Mesothelial cell of epicardium (in vitro differentiated cells): ENCODE results near the gene USP49. TPM values are rescaled to one million over a fixed set of nuclear protein-coding genes. Genes with fewer than 3 reads are reported as not detected.

Experiments
- DNase-seq, 2 experiments: peaks; one replicate each; pipeline ENCODE4 v3.0.0; 2021; ENCODE audit warnings: low spot score in 2 of 2; ENCODE audit not compliant: unreplicated experiment in 2 of 2
- H3K27ac Mint-ChIP-seq: 2 replicates; pipeline ENCODE4 v1.8.0; 2021; ENCODE audit warnings: mixed read lengths
- H3K27me3 Mint-ChIP-seq: 2 replicates; pipeline ENCODE4 v1.8.0; 2021; ENCODE audit warnings: low read depth, mixed read lengths
- H3K36me3 Mint-ChIP-seq: 2 replicates; pipeline ENCODE4 v1.8.0; 2021; ENCODE audit warnings: mixed read lengths
- H3K4me1 Mint-ChIP-seq: 2 replicates; pipeline ENCODE4 v1.8.0; 2021; ENCODE audit warnings: mixed read lengths
- H3K4me3 Mint-ChIP-seq: 2 replicates; pipeline ENCODE4 v1.8.0; 2021; ENCODE audit warnings: mild to moderate bottlenecking, moderate library complexity, mixed read lengths
- H3K9me3 Mint-ChIP-seq: 2 replicates; pipeline ENCODE4 v1.8.0; 2021; ENCODE audit warnings: mixed read lengths
- total RNA-seq: library from RNA; stranded (reverse); gene quantifications from 3 replicates; pipeline ENCODE4 v1.2.1, GENCODE V29; 2021
- TF ChIP-seq, protein P1 (sequence below): fragments of 200-600 bp; sonication (generic); IDR thresholded peaks from one replicate; pipeline ENCODE4 v1.5.0; 2021; ENCODE audit warnings: antibody characterized with exemption; ENCODE audit not compliant: unreplicated experiment

The USP49 gene
- total RNA-seq, 1 donor from 2014 or later: 12.1 TPM

DNA sequence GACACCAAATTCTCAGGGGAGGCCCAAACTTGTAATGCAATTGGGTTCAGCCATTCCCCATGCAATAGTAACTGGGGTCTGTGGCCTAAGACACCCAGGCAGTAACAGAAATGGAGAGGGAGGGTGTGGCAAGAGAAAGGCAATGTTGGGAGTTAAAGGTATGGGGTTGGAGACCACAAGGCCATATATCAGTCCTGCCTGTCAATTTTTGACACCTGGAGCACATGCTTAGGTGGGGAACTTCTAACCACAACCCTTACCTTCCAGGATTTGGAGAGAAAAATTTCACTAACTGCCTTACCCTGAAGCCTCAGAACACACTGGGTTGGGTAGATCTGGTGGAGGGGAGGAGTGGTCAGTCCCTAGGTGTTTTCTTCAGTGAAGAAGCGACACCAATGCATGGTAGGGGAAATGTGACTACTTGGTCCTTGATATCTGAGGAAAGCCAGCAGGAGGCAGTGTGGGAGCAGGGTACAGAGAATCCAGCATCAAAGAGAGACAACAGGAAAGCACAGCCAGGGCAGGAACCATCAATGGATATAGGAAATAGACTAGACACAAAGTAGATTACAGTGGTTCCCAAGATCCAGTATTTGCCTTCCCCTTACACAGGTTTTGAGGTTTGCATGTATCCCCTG is 6.8 kb upstream of the USP49 start:
- H3K9me3 Mint-ChIP-seq: no peaks in the 10 kb centered on the region
- H3K36me3 Mint-ChIP-seq: peaks cover 18% of the 10 kb centered on the region
- no peak overlapping the region for H3K4me3 Mint-ChIP-seq
- DNase-seq: no peak
- TF ChIP-seq, protein P1, sequence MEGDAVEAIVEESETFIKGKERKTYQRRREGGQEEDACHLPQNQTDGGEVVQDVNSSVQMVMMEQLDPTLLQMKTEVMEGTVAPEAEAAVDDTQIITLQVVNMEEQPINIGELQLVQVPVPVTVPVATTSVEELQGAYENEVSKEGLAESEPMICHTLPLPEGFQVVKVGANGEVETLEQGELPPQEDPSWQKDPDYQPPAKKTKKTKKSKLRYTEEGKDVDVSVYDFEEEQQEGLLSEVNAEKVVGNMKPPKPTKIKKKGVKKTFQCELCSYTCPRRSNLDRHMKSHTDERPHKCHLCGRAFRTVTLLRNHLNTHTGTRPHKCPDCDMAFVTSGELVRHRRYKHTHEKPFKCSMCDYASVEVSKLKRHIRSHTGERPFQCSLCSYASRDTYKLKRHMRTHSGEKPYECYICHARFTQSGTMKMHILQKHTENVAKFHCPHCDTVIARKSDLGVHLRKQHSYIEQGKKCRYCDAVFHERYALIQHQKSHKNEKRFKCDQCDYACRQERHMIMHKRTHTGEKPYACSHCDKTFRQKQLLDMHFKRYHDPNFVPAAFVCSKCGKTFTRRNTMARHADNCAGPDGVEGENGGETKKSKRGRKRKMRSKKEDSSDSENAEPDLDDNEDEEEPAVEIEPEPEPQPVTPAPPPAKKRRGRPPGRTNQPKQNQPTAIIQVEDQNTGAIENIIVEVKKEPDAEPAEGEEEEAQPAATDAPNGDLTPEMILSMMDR: no peak
- no peaks in the 10 kb centered on the region for H3K4me1 Mint-ChIP-seq
- H3K27ac Mint-ChIP-seq: no peak overlapping the region
- no peaks in the 10 kb centered on the region for H3K27me3 Mint-ChIP-seq

DNA sequence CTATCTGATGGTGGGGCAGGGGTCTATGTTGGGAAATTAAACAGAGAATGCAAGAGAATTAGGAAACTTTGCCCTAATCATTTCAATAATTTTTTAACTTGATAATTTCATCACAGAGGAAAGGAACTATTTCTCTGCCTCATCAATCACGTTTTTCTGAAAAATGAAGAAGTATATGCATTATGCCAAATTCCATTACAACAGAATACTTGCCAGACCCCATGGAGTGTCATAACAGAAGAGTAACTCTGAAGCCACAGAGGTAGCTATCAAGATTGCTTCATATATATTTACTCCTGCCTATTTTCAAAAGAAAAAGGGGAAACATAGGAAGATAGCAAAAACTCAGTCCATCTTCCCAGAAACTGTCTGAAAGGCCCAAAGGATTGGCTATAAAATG is 5.7 kb upstream of the USP49 start:
- TF ChIP-seq, protein P1: no peak
- no peaks in the 10 kb centered on the region for H3K9me3 Mint-ChIP-seq
- peaks cover 14% of the 10 kb centered on the region for H3K36me3 Mint-ChIP-seq
- DNase-seq: no peak
- H3K27ac Mint-ChIP-seq: no peak overlapping the region
- no peak overlapping the region for H3K4me3 Mint-ChIP-seq
- peaks cover 5% of the 10 kb centered on the region for H3K4me1 Mint-ChIP-seq
- H3K27me3 Mint-ChIP-seq: no peaks in the 10 kb centered on the region

DNA sequence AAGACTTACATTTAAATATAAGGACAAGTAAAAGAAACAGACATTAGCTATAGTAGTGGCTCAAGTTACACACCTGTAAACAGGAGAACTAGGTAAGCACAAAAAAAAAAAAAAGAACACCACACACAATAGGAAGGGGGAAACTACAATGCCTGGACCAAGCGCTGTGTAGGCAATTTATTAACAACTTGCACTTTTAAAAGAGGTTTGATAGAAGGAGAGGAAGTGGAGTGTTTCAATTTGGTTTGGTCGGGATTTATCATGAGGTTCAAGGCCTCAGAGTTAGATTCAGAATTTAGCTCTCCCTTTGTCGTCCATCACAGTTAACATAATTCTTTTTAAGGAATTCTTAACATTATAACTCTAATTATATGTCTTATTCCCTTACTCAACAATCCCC is 1.1 kb upstream of the USP49 start:
- Mint-ChIP-seq H3K4me3 (no peak overlapping the region), H3K9me3 (no peaks in the 10 kb centered on the region), H3K27ac (peak overlapping the region; percentile 93), H3K4me1 (peaks cover 6% of the 10 kb centered on the region), H3K36me3 (peaks cover 4% of the 10 kb centered on the region), H3K27me3 (no peaks in the 10 kb centered on the region)
- DNase-seq: no peak
- TF ChIP-seq, protein P1: no peak

GRCh38 chr6:41894366-41895299 is 542 bp downstream of the USP49 start:
- no peaks in the 10 kb centered on the region for H3K9me3 Mint-ChIP-seq
- no peaks in the 10 kb centered on the region for H3K36me3 Mint-ChIP-seq
- H3K4me3 Mint-ChIP-seq: no peak overlapping the region
- TF ChIP-seq, protein P1: no peak
- DNase-seq: peak; percentile 59 to 73
- H3K27ac Mint-ChIP-seq: peak overlapping the region; percentile 93
- no peaks in the 10 kb centered on the region for H3K27me3 Mint-ChIP-seq
- peaks cover 6% of the 10 kb centered on the region for H3K4me1 Mint-ChIP-seq

DNA sequence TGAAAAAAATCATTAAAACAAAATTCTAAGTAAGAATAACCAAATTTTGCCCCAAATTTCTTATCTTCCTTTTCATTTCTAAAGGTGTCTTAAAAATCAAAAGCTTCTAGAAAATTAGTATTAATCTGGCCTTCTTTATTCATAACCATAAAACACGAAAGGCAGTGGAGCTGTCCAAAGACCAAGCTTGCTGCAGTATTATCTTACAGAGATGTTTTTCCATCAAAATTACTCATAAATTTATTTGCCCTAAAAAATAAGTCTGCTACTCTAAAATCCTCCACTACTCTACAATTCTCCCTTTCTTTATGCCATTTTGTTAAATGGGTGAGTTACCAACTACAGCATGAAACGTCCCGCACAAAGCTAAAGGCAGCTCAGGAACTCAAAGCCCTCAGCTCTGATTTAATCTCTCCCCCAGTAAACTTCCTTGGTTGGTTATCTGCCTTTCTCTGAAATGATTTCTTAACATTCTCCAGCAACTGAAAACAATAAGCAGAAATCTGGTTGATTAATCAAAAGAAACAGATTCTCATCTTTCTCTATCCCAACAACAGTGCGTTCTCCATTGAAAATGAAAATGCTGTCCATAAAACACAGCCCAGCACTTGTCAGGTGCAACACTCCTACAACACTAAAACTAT is 2.1 kb downstream of the USP49 start:
- no peak overlapping the region for H3K4me3 Mint-ChIP-seq
- no peaks in the 10 kb centered on the region for H3K27me3 Mint-ChIP-seq
- peaks cover 6% of the 10 kb centered on the region for H3K4me1 Mint-ChIP-seq
- no peaks in the 10 kb centered on the region for H3K9me3 Mint-ChIP-seq
- TF ChIP-seq, protein P1: no peak
- DNase-seq: no peak
- H3K27ac Mint-ChIP-seq: no peak overlapping the region
- H3K36me3 Mint-ChIP-seq: no peaks in the 10 kb centered on the region
